NCI-H1417 (cell line): ENCODE results near the gene PPCDC.
"Not testable (repeated sequence)": the region's sequence is repeated elsewhere in the genome, so short reads cannot be mapped to it uniquely, and the experiment has no call there.

ENCODE experiments used
- DNase-seq, 3 experiments: peaks; one replicate each; lab custom pipeline; 2025; lab: John Stamatoyannopoulos, UW

PPCDC gene

DNA sequence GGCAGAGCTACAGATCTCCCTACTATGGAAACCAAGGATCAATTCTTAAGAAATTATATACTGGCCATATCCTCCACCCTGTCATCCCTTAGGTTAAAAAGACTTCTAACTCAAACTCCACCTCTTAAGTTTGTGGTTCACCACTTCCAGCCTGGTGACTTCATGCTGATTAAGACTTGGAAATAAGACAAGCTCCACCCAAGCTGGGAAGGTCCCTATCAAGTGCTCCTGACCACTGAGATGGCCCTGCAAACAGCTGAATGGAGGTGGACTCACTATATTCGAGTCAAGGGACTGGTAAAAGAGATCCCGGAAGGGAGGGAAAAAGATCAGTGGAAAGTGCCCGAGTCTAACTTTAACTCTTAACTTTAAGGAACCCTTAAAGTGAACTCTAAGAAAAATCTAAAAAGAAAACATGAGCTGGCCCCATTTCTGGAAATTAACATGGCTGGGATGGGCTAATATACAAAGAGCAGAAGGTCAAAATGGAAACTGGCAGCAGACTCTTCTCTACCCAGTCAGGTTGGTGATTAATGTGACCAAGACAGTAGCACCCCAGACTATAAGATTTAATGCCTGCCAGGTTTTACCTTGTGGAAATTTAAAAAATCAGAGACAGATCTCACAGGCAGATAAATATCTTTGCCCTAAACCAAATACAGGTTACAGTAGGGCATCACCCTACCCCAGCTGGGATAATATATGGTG lies 43.9 kb downstream of the PPCDC start:
- no peak for DNase-seq

DNA sequence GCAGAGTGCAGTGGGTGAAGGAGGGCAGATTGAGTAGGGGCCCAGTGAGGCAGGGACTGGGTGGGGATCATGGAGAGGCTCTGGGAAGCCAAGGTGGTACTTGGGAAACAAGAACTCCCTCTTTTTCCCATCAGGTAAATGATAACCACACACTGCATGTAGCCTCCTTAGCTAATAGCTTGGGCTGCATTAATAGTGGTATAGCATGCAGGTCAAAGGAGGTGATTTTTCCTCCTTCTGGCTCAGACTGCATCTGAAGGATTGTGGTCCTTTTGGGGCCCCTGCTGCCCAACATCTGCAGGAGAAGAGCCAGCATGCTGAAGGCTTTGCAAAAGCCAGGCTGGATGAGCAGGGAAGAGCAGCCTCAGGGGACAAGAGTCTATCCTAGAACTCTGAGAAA lies 45.4 kb downstream of the PPCDC start:
- no peak for DNase-seq

DNA sequence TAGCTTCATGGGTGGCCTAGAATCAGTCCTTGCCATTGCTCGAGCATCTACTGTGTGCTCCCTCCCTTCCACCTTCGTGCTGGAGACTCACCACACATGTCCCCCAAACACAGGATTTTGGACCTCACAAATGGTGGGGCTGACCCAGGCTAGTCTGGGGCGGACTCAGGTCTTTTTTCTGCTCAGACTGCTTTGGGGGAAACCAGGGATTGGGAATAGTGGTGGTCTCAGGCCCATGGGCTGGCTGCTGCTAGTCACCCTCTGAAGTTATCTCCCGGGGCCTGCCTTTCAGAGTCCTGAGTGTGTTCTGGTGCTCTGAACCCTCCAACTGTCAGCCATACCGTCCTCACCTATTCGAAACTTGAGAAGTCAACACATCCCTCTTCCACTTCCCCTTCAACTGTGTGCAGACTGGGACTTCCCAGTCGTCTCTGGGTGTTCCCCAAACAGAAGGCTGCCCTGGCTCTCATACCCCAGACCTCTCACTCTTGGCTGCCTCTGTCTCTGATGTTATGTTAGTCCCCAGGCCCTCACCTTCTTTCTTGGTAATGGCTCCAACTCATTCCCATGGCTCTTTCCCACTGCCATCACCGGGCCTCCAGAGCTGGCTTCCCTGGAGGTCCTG lies 46.0 kb downstream of the PPCDC start:
- DNase-seq, result no peak

DNA sequence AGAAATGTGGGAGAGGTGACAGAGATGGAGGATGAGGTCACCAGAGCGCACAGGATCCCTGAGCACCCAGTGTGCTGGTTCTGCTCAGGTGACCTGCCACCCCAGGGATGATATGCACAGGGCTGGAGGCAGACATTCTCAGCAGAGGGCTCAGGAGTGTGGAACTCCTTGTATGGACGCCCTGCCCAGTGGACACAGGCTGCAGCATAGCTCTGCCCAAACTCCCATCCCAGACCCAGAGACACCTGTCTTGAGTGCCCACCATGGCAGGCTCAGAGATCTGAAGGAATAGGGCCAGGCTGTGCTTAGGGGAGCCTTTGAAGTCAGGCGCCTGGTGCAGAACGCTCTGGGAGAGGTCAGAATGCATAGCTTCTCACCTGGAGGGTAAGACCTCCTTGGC lies 47.3 kb downstream of the PPCDC start:
- no peak for DNase-seq

DNA sequence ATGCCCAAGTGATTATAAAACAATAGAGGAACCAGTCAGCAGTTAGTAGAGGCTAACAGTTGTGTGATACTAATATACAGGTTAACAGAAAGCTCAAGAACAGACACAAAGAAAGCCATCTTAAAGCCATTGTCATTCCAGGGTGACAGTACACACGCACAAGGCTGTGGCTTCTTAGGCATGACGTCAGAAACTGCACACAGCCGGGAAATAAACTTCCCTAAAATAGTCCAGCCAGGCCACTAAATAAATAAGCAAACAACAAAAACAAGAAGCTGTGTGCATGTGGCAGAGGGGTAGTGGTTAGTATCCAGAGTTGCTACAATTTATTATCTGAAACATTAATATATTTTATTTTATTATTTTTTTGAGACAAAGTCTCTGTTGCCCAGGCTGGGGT lies 49.8 kb downstream of the PPCDC start:
- DNase-seq, result no peak

DNA sequence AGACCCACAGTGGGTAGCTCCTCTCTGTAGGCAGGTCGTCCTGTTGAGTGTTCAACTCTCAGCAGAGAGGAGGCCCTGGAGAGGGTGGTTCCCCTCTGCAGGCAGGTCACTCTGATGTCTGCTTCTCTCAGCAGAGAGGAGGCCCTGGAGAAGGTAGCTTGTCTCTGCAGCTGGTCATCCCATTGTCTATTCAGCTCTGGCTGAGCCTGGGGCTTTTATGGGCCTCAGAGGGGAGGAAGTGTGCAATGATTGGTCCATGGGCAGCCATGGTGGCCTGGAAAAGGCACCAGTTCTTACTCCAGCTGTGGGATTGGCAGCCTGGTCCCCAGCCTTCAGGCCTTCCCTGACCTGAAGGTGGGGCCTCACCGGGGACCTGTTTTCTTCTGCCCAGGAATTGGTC lies 52.9 kb downstream of the PPCDC start:
- DNase-seq, result no peak

DNA sequence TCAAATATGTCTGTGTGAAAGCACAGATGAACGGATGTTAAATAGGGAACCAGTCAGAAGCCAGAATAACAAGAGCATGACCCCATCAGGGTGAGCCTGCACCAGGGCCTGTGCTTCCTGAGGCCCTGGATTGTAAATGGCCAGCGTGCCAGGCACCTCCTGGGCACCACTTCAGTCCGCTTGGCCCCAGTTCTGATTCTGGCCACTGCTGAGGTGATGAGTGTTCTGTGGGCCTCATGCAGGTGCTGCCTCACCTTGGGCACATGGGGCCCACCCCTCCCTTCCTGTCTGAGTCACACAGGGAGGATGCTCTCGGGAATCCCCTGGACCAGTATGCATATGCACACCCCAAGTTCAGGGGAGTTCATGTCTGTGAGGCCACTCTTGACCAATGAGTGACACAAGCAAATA lies 54.2 kb downstream of the PPCDC start:
- not testable (repeated sequence) for DNase-seq

DNA sequence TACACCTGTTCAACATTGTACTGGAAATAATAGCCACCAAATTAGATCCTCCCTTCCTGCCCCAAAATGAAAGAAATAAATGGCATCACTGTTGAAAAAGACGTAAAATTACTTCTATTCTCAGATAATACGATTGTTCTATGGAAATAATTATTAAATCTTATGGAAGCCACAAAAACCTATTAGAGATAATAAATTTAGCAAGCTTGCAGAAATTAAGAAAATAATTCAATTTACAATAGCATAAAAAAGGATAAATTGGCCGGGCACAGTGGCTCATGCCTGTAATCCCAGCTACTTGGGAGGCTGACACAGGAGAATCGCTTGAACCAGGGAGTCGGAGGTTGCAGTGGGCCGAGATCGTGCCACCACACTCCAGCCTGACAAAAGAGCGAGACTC lies 57.8 kb downstream of the PPCDC start:
- DNase-seq, result no peak

DNA sequence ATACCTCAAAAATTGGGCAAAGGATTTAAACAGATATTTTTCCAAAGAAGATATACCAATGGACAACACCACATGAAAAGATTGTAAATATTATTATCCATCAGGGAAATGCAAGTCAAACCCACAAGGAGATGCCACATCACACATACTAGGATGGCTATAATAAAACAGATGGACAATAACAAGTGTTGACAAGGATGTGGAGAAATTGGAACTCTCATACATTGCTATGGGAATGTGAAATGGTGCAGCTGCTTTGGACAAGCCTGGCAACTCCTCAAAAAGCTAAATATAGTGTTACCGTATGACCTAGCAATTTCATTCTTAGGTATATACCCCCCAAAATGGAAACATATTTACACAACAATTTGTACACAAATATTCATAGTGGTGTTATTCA lies 59.3 kb downstream of the PPCDC start:
- DNase-seq, result no peak

DNA sequence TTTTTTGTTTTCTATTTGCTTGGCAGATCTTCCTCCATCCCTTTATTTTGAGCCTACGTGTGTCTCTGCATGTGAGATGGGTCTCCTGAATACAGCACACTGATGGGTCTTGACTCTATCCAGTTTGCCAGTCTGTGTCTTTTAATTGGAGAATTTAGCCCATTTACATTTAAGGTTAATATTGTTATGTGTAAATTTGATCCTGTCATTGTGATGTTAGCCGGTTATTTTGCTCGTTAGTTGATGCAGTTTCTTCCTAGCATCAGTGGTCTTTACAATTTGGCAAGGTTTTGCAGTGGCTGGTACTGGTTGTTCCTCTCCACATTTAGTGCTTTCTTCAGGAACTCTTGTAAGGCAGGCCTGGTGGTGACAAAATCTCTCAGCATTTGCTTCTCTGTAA lies 62.3 kb downstream of the PPCDC start:
- not testable (repeated sequence) for DNase-seq

DNA sequence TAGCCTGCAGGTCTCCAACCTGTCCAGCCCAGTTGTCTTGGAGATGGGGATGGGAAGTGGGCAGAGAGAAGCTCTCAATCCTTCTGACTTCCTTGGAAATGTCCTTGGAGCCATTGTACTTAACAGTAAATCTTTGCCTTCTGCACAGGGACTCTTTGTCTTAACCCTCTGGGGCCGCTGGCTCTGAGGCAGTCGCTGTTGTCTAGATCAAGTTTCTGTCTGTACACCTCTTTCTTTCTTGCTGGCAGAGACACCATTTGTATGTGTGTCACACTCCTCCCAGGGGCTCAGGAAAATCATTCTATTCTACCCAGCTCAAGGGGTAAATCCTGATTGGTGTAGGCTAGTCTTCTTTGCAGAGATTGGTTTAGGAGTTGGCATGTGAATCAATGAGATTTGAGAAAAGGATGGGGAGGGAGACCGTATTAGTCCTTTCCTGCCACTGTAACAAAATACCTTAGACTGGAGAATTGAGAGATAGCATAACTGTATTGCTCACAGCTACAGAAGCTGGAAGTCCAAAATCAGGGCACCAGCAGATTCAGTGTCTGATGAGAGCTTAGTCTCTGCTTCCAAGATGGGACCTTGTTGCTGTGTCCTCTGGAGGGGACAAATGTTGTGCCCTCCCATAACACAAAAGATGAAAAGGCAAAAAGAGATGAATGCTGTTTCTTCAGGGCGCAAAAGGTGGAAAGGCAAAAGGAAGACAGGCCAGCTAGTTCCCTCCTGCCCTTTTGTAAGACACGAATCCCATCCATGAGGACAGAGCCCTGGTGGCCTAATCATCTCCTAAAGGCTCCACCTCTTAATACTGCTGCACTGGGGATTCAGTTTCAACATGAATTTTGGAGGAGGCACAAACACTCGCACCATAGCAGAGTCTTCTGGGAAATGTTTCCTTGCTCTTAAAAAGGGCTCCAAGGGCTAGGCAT lies 66.3 kb downstream of the PPCDC start:
- DNase-seq, result no peak

DNA sequence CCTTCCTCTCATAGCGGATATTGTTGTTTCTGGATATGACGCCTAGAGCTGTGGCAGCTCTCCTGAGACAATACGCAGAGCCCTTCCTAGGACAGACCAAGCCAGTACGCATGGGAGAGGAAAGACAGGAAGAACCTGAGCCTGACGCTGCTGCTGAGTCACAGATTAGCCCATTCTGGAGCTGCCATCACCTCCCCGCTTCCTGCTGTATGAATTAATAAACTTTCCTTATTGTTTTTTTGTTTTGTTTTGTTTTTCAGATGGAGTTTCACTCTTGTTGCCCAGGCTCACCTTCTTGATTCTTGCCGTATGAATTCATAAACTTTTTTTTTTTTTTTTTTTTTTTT lies 67.0 kb downstream of the PPCDC start:
- DNase-seq, result no peak

DNA sequence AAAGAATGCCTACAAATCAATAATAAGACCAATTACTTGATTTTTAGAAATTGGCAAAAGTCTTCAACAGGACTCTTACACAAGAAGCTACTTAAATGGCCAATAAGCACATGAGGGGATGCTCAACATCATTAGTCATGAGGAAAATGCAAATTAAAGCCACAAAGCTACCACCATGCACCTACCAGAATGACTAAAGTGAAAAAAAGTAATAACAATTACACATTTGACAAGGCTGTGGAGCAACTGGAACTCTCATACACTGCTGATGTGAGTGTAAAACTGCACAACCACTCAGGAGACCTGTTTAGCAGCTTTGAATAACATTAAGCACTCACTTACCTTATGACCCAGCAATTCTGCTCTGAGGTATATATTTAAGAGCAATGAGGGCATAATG lies 68.4 kb downstream of the PPCDC start:
- no peak for DNase-seq

DNA sequence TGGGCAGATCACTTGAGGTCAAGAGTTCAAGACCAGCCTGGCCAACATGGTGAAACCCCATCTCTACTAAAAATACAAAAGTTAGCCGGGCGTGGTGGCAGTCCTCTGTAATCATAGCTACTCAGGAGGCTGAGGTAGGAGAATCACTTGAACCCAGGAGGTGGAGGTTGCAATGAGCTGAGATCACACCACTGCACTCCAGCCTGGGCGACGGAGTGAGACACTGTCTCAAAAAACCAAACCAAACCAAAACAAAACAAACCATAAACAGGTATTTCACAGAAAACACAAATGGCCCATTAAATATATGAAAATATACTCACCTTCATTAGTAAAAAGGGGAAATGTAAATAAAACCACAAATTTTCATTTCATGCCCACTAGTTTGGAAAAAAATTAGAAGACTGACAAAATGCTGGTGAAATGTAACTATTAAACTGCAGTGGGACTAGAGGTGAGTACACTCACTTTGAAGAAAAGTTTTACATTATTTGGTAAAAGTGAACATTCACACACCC lies 71.6 kb downstream of the PPCDC start:
- not testable (repeated sequence) for DNase-seq

DNA sequence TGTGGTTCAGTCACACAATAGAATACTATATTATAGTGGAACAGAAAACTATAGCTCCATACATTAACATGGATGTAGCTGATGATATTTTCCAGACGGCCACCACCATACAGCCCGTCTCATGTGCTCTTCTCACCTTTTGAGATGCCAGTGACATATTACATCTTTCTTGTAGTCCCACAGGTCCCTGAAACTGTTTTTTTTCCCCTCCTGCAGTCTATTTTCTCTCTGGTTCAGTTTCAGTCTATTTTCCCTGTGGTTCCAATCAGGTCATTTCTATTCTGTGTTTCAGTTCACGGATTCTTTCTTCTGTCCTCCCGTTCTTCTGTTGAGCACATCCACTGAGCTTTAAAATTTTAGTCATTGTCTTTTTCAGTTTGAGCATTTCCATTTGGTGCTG lies 72.2 kb downstream of the PPCDC start:
- no peak for DNase-seq

DNA sequence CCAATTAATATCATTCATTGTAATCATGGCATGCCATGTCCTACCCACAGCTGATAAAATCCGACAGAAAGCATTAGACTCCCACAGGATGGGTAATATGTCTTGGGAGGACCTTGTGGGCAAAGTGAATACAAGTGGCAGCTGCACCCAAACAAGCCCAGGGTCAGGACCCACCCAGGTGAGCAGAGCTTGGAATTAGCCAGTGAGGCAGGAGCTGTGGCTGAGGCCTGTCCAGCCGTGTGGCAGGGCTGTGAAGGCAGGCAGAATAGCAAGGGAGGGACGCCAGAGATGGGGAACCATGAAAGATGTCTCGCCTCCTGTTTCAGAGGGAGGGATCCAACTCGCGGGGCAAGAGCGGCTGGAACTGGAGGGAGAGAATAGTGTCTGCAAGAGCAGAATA lies 74.5 kb downstream of the PPCDC start:
- no peak for DNase-seq

DNA sequence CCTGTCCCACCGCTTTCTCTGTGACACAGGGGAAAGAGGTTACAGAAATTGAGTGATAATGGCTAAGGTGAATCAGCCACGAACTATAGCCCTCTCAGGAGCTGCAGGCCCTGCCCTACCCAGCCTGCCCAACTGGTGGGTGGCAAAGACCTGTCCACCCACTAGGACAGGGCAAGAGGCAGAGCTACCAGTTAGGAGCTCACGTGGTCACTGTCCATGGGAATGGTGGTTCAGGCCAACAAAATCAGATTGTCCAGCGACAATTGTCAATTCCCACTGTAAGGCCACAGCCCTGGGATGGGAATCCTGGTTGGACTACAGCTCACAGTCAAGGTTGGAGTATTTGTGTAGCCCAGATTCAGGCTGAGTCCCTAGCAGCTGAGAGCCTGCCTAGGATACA lies 75.0 kb downstream of the PPCDC start:
- no peak for DNase-seq
